Stimulated activated effector memory CD8-positive, alpha-beta T cell treated with anti-CD3 and anti-CD28 coated beads, Interleukin-12 subunit alpha, Interleukin-12 subunit beta, amount 100 ng/mL, for 72 hours (primary cell): ENCODE measurements around the gene ZNF638.

Source experiments
- ATAC-seq: fragments of 150-1000 bp; cut with Tn5 transposase; 2 replicates; pipeline ENCODE4 v1.10.0; 2021
- DNase-seq, 2 donors: peaks; one replicate each; pipeline ENCODE4 v3.0.0; 2021 to 2022; ENCODE audit warnings: low spot score in 2 of 2
- H3K27ac Mint-ChIP-seq: one replicate; pipeline ENCODE4 v1.8.0; 2022; ENCODE audit warnings: mild to moderate bottlenecking, mixed read lengths
- H3K36me3 Mint-ChIP-seq: one replicate; pipeline ENCODE4 v1.8.0; 2022; ENCODE audit warnings: mild to moderate bottlenecking, mixed read lengths
- H3K4me1 Mint-ChIP-seq: one replicate; pipeline ENCODE4 v1.8.0; 2022; ENCODE audit warnings: mixed read lengths
- H3K4me3 Mint-ChIP-seq: one replicate; pipeline ENCODE4 v1.8.0; 2022; ENCODE audit warnings: mild to moderate bottlenecking, mixed read lengths
- H3K9me3 Mint-ChIP-seq: one replicate; pipeline ENCODE4 v1.8.0; 2022; ENCODE audit warnings: mixed read lengths

The ZNF638 gene

GRCh38 chr2:71474744-71475397, 143.3 kb downstream of the ZNF638 start:
- DNase-seq (no peak), ATAC-seq (no peak)
- no peaks in the 10 kb centered on the region for H3K9me3 Mint-ChIP-seq
- peak overlapping the region; percentile 66 for H3K27ac Mint-ChIP-seq
- no peak overlapping the region for H3K4me3 Mint-ChIP-seq
- no peaks in the 10 kb centered on the region for H3K4me1 Mint-ChIP-seq
- no peaks in the 10 kb centered on the region for H3K36me3 Mint-ChIP-seq

DNA sequence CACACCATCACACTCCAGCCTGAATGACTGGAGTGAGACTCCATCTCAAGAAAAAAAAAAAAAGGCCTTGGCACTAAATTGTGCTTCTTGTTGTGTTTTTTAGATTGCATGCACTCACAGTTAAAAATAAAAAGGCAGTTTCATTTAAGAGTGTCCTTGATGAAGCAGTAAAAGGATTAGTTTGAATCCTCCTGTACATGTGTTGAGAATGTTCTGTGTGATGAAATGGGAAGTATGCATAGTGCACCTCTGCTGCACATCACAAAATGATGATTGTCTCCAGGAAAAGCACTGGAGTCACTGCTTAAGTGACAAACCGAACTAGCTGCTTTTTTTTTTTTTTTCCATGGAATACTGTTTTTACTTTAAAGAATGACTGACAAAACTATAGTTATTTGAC, 144.9 kb downstream of the ZNF638 start:
- ATAC-seq (no peak), DNase-seq (no peak)
- H3K27ac Mint-ChIP-seq: no peak overlapping the region
- H3K4me3 Mint-ChIP-seq: no peak overlapping the region
- no peaks in the 10 kb centered on the region for H3K4me1 Mint-ChIP-seq
- H3K9me3 Mint-ChIP-seq: no peaks in the 10 kb centered on the region
- no peaks in the 10 kb centered on the region for H3K36me3 Mint-ChIP-seq

DNA sequence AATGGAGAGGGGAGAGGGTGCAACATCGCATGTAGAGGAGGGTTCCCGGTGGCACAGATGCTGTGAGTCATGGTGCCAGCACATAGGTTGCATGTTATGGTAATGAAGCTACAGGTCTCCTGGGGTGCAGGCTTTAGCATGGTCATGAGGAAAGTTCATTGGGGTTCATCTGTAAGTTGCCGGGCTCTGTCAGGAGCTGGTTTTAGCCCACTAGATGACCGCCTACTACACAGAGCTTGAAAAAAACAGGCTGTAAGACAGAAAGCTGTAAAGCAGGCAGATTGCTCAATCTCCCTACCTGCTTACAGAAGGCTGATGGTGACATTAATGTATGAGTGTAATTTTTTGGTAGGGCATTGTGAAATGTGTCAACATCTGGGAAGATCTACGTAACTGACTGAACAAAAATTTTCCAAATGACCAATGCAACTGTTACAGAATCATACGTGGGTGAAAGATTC, 145.7 kb downstream of the ZNF638 start:
- H3K27ac Mint-ChIP-seq: no peak overlapping the region
- peak; percentile 32 for ATAC-seq
- H3K4me3 Mint-ChIP-seq: no peak overlapping the region
- no peaks in the 10 kb centered on the region for H3K4me1 Mint-ChIP-seq
- no peak for DNase-seq
- H3K36me3 Mint-ChIP-seq: no peaks in the 10 kb centered on the region
- H3K9me3 Mint-ChIP-seq: no peaks in the 10 kb centered on the region

DNA sequence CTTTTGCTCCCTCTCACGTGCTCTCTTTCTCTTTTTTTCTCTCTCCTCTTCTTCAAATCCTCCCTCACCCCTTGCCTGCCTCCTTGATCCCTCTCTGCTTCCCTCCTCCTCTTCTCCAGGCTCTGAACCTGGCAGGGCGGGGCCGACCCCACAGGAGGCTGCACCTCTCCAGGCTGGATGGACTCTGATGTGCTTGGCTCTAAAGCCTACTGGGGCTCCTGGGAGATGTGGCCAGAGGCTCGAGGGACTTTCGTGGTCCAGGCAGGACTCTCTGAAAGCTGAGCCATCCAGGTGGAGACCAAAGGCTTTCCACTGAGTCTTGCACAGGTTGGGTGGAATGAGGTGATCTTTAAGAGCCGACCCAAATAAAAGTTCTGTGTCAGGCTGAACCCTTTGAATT, 147.2 kb downstream of the ZNF638 start:
- H3K27ac Mint-ChIP-seq: no peak overlapping the region
- DNase-seq: no peak
- no peaks in the 10 kb centered on the region for H3K36me3 Mint-ChIP-seq
- no peak for ATAC-seq
- no peaks in the 10 kb centered on the region for H3K9me3 Mint-ChIP-seq
- no peaks in the 10 kb centered on the region for H3K4me1 Mint-ChIP-seq
- H3K4me3 Mint-ChIP-seq: no peak overlapping the region

- Mint-ChIP-seq H3K27ac (no peak overlapping the region), H3K36me3 (no peaks in the 10 kb centered on the region), H3K4me3 (no peak overlapping the region), H3K4me1 (no peaks in the 10 kb centered on the region), H3K9me3 (no peaks in the 10 kb centered on the region)
- DNase-seq (no peak), ATAC-seq (no peak)
These were observed 147.7 kb downstream of the ZNF638 start for GRCh38 chr2:71479261-71479660.

- ATAC-seq (no peak), DNase-seq (no peak)
- no peaks in the 10 kb centered on the region for H3K9me3 Mint-ChIP-seq
- no peaks in the 10 kb centered on the region for H3K4me1 Mint-ChIP-seq
- H3K27ac Mint-ChIP-seq: no peak overlapping the region
- no peak overlapping the region for H3K4me3 Mint-ChIP-seq
- H3K36me3 Mint-ChIP-seq: no peaks in the 10 kb centered on the region
These were observed 149.5 kb downstream of the ZNF638 start for GRCh38 chr2:71481111-71481510.

DNA sequence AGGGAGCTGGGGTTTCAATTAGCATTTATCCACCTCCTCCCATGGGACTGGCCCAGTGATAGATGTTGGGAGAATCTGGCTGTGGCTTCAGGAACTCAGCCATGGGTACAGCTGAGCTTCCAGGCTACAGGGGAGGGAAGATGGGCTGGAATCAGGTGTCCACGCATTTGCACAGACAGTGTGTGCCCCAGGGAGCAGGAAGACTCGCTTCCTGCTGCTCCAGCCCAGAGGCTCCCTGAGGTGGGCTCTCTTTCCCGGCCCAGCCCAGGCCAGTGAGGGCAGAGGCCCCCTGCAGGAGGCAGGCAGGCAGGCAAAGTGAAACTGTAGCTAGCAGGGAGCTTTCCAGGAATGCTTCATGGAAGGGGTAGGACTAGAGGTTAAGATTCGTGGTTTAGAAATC, 150.5 kb downstream of the ZNF638 start:
- no peak for DNase-seq
- H3K4me3 Mint-ChIP-seq: no peak overlapping the region
- ATAC-seq: no peak
- H3K27ac Mint-ChIP-seq: no peak overlapping the region
- no peaks in the 10 kb centered on the region for H3K9me3 Mint-ChIP-seq
- H3K36me3 Mint-ChIP-seq: no peaks in the 10 kb centered on the region
- no peaks in the 10 kb centered on the region for H3K4me1 Mint-ChIP-seq

DNA sequence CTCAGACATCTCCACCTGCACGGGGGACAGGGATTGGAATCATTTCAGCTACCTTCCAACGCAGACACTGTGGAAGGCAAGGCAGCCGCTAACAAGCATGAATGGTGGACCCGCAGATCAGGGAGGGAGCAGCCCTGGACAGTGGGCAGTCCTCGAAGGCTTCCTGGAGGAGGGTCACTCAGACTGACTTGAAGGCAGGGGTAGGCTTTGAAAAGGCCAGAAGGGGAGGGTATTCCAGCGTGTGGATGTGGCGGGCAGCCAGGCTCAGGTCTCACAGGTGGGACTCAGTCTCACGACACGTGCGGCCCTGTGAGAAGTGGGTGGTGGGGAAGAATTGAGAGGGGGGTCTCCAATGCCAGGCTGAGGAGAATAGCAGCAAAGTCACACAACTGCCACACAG, 151.7 kb downstream of the ZNF638 start:
- Mint-ChIP-seq H3K9me3 (no peaks in the 10 kb centered on the region), H3K4me3 (no peak overlapping the region), H3K4me1 (no peaks in the 10 kb centered on the region), H3K36me3 (no peaks in the 10 kb centered on the region), H3K27ac (no peak overlapping the region)
- DNase-seq: no peak
- ATAC-seq: no peak

DNA sequence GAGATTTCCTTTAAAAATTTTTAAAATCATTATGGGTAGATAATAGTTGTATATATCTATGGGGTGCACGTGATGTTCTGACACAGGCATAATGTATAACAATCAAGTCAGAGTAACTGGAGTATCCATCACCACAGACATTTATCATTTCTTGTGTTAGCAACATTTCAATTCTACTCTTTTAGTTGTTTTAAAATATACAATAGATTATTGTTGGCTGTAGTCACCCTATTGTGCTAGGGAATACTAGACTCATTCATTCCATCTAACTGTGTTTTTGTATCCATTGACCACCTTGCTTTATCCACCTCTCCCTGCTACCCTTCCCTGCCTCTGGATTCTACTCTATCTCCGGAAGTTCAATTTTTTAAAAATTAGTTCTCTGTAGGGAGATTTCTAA, 152.8 kb downstream of the ZNF638 start:
- H3K4me1 Mint-ChIP-seq: no peaks in the 10 kb centered on the region
- H3K9me3 Mint-ChIP-seq: no peaks in the 10 kb centered on the region
- ATAC-seq (no peak), DNase-seq (no peak)
- no peaks in the 10 kb centered on the region for H3K36me3 Mint-ChIP-seq
- H3K27ac Mint-ChIP-seq: no peak overlapping the region
- H3K4me3 Mint-ChIP-seq: no peak overlapping the region
